Right lobe of liver (tissue), 6 donors: Measurements from ENCODE around the gene TM4SF5. TPM values are rescaled to one million over a fixed set of nuclear protein-coding genes. Genes with fewer than 3 reads are reported as not detected.

Source experiments
- ATAC-seq, 4 donors: fragments of 200-7000 bp; cut with Tn5 transposase; one replicate each; pipeline ENCODE4 v1.9.1; 2020; ENCODE audit warnings: mild to moderate bottlenecking in 4 of 4, moderate library complexity in 4 of 4
- DNase-seq, 3 donors: peaks; one replicate each; pipeline ENCODE4 v3.0.0-alpha.2; 2020
- H3K27ac ChIP-seq, 3 donors: fragments of 200-600 bp; one replicate each; pipeline ENCODE4 v1.8.0; 2022
- H3K27me3 ChIP-seq, 2 donors: fragments of 200-600 bp; one replicate each; pipeline ENCODE4 v1.8.0; 2022
- H3K36me3 ChIP-seq, 4 donors: fragments of 200-600 bp; sonication (generic) in 1 of 4; one replicate each; pipeline versions ENCODE4 v1.5.1 to v1.8.0; 2017 to 2022; ENCODE audit warnings: control low read depth in 1 of 4
- H3K4me1 ChIP-seq, 4 donors: fragments of 200-600 bp; sonication (generic) in 1 of 4; one replicate each; pipeline versions ENCODE4 v1.5.1 to v1.8.0; 2017 to 2022; ENCODE audit warnings: control low read depth in 1 of 4
- H3K4me3 ChIP-seq, 3 donors: fragments of 200-600 bp; one replicate each; pipeline ENCODE4 v1.8.0; 2022
- H3K9me3 ChIP-seq, 4 donors: fragments of 200-600 bp; sonication (generic) in 1 of 4; one replicate each; pipeline versions ENCODE4 v1.5.1 to v1.8.0; 2017 to 2022; ENCODE audit warnings: control low read depth in 1 of 4
- CTCF ChIP-seq, 4 donors: fragments of 200-600 bp in 3 of 4; fragments of 450-650 bp in 1 of 4; IDR thresholded peaks; one replicate each; pipeline versions ENCODE4 v1.5.1 to v1.8.0; 2016 to 2022; ENCODE audit warnings: antibody characterized with exemption in 4 of 4, mild to moderate bottlenecking in 2 of 4
- POLR2A ChIP-seq: fragments of 450-650 bp; IDR thresholded peaks from one replicate; pipeline ENCODE4 v1.6.1; 2017; ENCODE audit warnings: antibody characterized with exemption, mild to moderate bottlenecking
- WGBS: methylation state at CpG from one replicate; pipeline ENCODE4 v1.1.6; 2018; ENCODE audit warnings: low coverage, low lambda C conversion rate; ENCODE audit not compliant: insufficient coverage; ENCODE audit errors: missing lambda C conversion rate; 5-methylcytosine and 5-hydroxymethylcytosine counted together
- intact Hi-C, 2 donors: fragments of 100-400 bp; cut with DNase I; formaldehyde crosslinking; loops; one replicate each; pipeline versions ENCODE4 v1.11.2 to v1.14.1; 2022
- total RNA-seq, 6 experiments: library from RNA; depleted of rRNA in 2 of 6; stranded (reverse); fragments of >200 nt in 2 of 6; fragmentation: NEBNext Ultra II Directional in 3 of 6; extraction: Animal tissue kit (Norgen Biotek cat#: 25700) in 3 of 6; gene quantifications; one replicate each; pipeline versions ENCODE4 v1.1.0 to v1.2.4, GENCODE V29; 2016 to 2023
- donor health status: DM: no; HTN: yes; CAD: no.
- donor health status: DM: no; HTN: no; CAD: no.
- donor health status: DM: no; HTN: no; CAD: no.
- donor health status: DM: no; HTN: yes; CAD: no.
- donor health status: DM: no; HTN: yes; CAD: no.

Gene TM4SF5
- total RNA-seq, 6 experiments from 2014 or later, result 67.1 to 215 (median 112) TPM

GRCh38 chr17:4748686-4749085, 23.0 kb upstream of the TM4SF5 start:
- Histone ChIP-seq H3K4me3 (no peak overlapping the region), H3K9me3 (no peaks in the 10 kb centered on the region), H3K4me1 (peaks cover 0 to 6% (median 0%) of the 10 kb centered on the region in 4 donors), H3K27me3 (no peaks in the 10 kb centered on the region), H3K27ac (peak overlapping the region in 2 of 3 donors; percentile 11 to 21), H3K36me3 (no peaks in the 10 kb centered on the region)
- WGBS, result 37% methylated on average over 4 of the region's 4 CpGs
- DNase-seq (no peak), ATAC-seq (peak in 3 of 4 donors; percentile 18 to 43 (median 28))
- TF ChIP-seq POLR2A, result no peak
- TF ChIP-seq CTCF (IDR thresholded peaks at IDR 0.05), result no peak
- intact Hi-C loops, result no loop called here

GRCh38 chr17:4750606-4751005, 21.1 kb upstream of the TM4SF5 start:
- Histone ChIP-seq H3K4me3 (no peak overlapping the region), H3K36me3 (no peaks in the 10 kb centered on the region), H3K4me1 (peaks cover 0 to 6% (median 0%) of the 10 kb centered on the region in 4 donors), H3K9me3 (no peaks in the 10 kb centered on the region), H3K27me3 (no peaks in the 10 kb centered on the region), H3K27ac (no peak overlapping the region)
- intact Hi-C loops, result no loop called here
- ATAC-seq, result peak in 2 of 4 donors; percentile 27 to 48
- no peak for DNase-seq
- 6% methylated on average over 2 of the region's 3 CpGs for WGBS
- no peak for TF ChIP-seq POLR2A
- TF ChIP-seq CTCF (IDR thresholded peaks at IDR 0.05), result no peak

GRCh38 chr17:4751932-4752331, 19.8 kb upstream of the TM4SF5 start:
- TF ChIP-seq POLR2A (no peak), CTCF (IDR thresholded peaks at IDR 0.05) (no peak)
- Histone ChIP-seq H3K27ac (no peak overlapping the region), H3K27me3 (no peaks in the 10 kb centered on the region), H3K36me3 (no peaks in the 10 kb centered on the region), H3K9me3 (no peaks in the 10 kb centered on the region), H3K4me3 (no peak overlapping the region), H3K4me1 (peaks cover 0 to 6% (median 0%) of the 10 kb centered on the region in 4 donors)
- intact Hi-C loops, result no loop called here
- DNase-seq (no peak), ATAC-seq (peak in 2 of 4 donors; percentile 53 to 61)
- WGBS, result 28% methylated on average over 5 of the region's 5 CpGs

- H3K9me3 ChIP-seq, result no peaks in the 10 kb centered on the region
- TF ChIP-seq POLR2A, result no peak
- no peak for TF ChIP-seq CTCF (IDR thresholded peaks at IDR 0.05)
- intact Hi-C loops, result no loop called here
- no peaks in the 10 kb centered on the region for H3K36me3 ChIP-seq
- H3K27ac ChIP-seq, result no peak overlapping the region
- ATAC-seq, result no peak
- DNase-seq, result no peak
- peaks cover 0 to 6% (median 0%) of the 10 kb centered on the region in 4 donors for H3K4me1 ChIP-seq
- no peaks in the 10 kb centered on the region for H3K27me3 ChIP-seq
- 100% methylated on average over 1 of the region's 1 CpG for WGBS
- no peak overlapping the region for H3K4me3 ChIP-seq
Measured at GRCh38 chr17:4753392-4753791, 18.3 kb upstream of the TM4SF5 start.
